Right lobe of liver (tissue), 6 donors: Measurements from ENCODE around the gene ZNF354B. TPM values are rescaled to one million over a fixed set of nuclear protein-coding genes. Genes with fewer than 3 reads are reported as not detected.
"Not testable (repeated sequence)": the region's sequence is repeated elsewhere in the genome, so short reads cannot be mapped to it uniquely, and the experiment has no call there.

Experiments used
- ATAC-seq, 4 donors: fragments of 200-7000 bp; cut with Tn5 transposase; one replicate each; pipeline ENCODE4 v1.9.1; 2020; ENCODE audit warnings: mild to moderate bottlenecking in 4 of 4, moderate library complexity in 4 of 4
- DNase-seq, 3 donors: peaks; one replicate each; pipeline ENCODE4 v3.0.0-alpha.2; 2020
- H3K27ac ChIP-seq, 3 donors: fragments of 200-600 bp; one replicate each; pipeline ENCODE4 v1.8.0; 2022
- H3K27me3 ChIP-seq, 2 donors: fragments of 200-600 bp; one replicate each; pipeline ENCODE4 v1.8.0; 2022
- H3K36me3 ChIP-seq, 4 donors: fragments of 200-600 bp; sonication (generic) in 1 of 4; one replicate each; pipeline versions ENCODE4 v1.5.1 to v1.8.0; 2017 to 2022; ENCODE audit warnings: control low read depth in 1 of 4
- H3K4me1 ChIP-seq, 4 donors: fragments of 200-600 bp; sonication (generic) in 1 of 4; one replicate each; pipeline versions ENCODE4 v1.5.1 to v1.8.0; 2017 to 2022; ENCODE audit warnings: control low read depth in 1 of 4
- H3K4me3 ChIP-seq, 3 donors: fragments of 200-600 bp; one replicate each; pipeline ENCODE4 v1.8.0; 2022
- H3K9me3 ChIP-seq, 4 donors: fragments of 200-600 bp; sonication (generic) in 1 of 4; one replicate each; pipeline versions ENCODE4 v1.5.1 to v1.8.0; 2017 to 2022; ENCODE audit warnings: control low read depth in 1 of 4
- POLR2A ChIP-seq: fragments of 450-650 bp; IDR thresholded peaks from one replicate; pipeline ENCODE4 v1.6.1; 2017; ENCODE audit warnings: antibody characterized with exemption, mild to moderate bottlenecking
- WGBS: methylation state at CpG from one replicate; pipeline ENCODE4 v1.1.6; 2018; ENCODE audit warnings: low coverage, low lambda C conversion rate; ENCODE audit not compliant: insufficient coverage; ENCODE audit errors: missing lambda C conversion rate; 5-methylcytosine and 5-hydroxymethylcytosine counted together
- intact Hi-C, 2 donors: fragments of 100-400 bp; cut with DNase I; formaldehyde crosslinking; loops; one replicate each; pipeline versions ENCODE4 v1.11.2 to v1.14.1; 2022
- total RNA-seq, 6 experiments: library from RNA; depleted of rRNA in 2 of 6; stranded (reverse); fragments of >200 nt in 2 of 6; fragmentation: NEBNext Ultra II Directional in 3 of 6; extraction: Animal tissue kit (Norgen Biotek cat#: 25700) in 3 of 6; gene quantifications; one replicate each; pipeline versions ENCODE4 v1.1.0 to v1.2.4, GENCODE V29; 2016 to 2023
- TF ChIP-seq, protein P1 (sequence below), 4 donors: fragments of 200-600 bp in 3 of 4; fragments of 450-650 bp in 1 of 4; IDR thresholded peaks; one replicate each; pipeline versions ENCODE4 v1.5.1 to v1.8.0; 2016 to 2022; ENCODE audit warnings: antibody characterized with exemption in 4 of 4, mild to moderate bottlenecking in 2 of 4
- donor health status: DM: no; HTN: yes; CAD: no.
- donor health status: DM: no; HTN: no; CAD: no.
- donor health status: DM: no; HTN: no; CAD: no.
- donor health status: DM: no; HTN: yes; CAD: no.
- donor health status: DM: no; HTN: yes; CAD: no.

The ZNF354B gene
- total RNA-seq, 6 experiments from 2014 or later, result 2.0 to 7.2 (median 5.0) TPM

DNA sequence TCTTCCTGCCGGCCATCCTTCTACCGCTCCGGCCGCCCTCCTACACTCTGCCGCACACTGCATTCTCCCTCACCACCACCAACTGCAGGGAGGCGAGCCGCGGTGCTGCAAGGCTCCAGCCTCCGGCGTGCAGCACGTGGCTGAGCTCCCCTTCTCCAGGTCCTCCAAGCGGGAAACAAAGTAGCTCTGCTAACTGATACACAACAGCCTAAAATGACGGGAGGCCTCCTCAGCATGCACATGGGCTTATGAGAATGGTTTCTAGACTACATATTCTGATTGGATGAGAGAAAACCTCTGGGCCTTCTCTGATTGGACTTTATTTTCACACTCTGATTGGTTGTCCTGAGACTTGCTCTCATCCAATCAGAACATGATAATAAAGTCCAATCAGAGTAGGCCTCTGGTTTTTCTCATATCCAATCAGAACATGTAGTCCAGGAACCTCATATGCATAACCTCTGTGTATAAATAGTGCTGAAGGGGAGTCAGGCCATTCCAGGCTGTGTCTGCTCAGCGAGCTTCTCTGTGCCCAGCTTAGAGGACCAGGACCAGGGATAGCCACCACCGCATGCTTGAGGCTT, 27.0 kb upstream of the ZNF354B start:
- Histone ChIP-seq H3K9me3 (no peaks in the 10 kb centered on the region), H3K36me3 (no peaks in the 10 kb centered on the region), H3K27ac (no peak overlapping the region), H3K4me1 (no peaks in the 10 kb centered on the region), H3K4me3 (no peak overlapping the region), H3K27me3 (no peaks in the 10 kb centered on the region)
- DNase-seq (no peak), ATAC-seq (no peak)
- intact Hi-C loops, result no loop called here
- no peak for TF ChIP-seq POLR2A
- TF ChIP-seq, protein P1, sequence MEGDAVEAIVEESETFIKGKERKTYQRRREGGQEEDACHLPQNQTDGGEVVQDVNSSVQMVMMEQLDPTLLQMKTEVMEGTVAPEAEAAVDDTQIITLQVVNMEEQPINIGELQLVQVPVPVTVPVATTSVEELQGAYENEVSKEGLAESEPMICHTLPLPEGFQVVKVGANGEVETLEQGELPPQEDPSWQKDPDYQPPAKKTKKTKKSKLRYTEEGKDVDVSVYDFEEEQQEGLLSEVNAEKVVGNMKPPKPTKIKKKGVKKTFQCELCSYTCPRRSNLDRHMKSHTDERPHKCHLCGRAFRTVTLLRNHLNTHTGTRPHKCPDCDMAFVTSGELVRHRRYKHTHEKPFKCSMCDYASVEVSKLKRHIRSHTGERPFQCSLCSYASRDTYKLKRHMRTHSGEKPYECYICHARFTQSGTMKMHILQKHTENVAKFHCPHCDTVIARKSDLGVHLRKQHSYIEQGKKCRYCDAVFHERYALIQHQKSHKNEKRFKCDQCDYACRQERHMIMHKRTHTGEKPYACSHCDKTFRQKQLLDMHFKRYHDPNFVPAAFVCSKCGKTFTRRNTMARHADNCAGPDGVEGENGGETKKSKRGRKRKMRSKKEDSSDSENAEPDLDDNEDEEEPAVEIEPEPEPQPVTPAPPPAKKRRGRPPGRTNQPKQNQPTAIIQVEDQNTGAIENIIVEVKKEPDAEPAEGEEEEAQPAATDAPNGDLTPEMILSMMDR (IDR thresholded peaks at IDR 0.05), result no peak
- WGBS, result 75% methylated on average over 10 of the region's 15 CpGs

DNA sequence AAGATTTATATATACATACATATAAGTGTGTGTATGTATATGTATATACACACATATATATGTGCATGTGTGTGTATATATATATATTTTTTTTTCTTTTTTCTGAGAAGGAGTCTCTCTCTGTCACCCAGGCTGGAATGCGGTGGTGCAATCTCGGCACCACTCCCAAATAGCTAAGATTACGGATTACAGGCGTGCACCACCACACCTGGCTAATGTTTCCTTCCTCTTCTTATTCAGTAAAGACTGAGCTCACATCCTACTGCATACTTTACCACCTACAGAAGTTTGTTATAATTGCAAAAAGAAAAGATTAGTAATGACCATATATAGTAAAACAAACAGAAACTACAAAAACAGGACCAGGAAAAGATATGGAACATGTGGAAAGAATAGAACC, 23.1 kb upstream of the ZNF354B start:
- WGBS, result 66% methylated on average over 4 of the region's 4 CpGs
- no peak overlapping the region for H3K4me3 ChIP-seq
- no peaks in the 10 kb centered on the region for H3K9me3 ChIP-seq
- no peaks in the 10 kb centered on the region for H3K4me1 ChIP-seq
- DNase-seq, result no peak
- no peaks in the 10 kb centered on the region for H3K36me3 ChIP-seq
- TF ChIP-seq, protein P1 (IDR thresholded peaks at IDR 0.05), result no peak
- no peak for TF ChIP-seq POLR2A
- no peak for ATAC-seq
- intact Hi-C loops, result no loop called here
- H3K27me3 ChIP-seq, result no peaks in the 10 kb centered on the region
- H3K27ac ChIP-seq, result no peak overlapping the region

DNA sequence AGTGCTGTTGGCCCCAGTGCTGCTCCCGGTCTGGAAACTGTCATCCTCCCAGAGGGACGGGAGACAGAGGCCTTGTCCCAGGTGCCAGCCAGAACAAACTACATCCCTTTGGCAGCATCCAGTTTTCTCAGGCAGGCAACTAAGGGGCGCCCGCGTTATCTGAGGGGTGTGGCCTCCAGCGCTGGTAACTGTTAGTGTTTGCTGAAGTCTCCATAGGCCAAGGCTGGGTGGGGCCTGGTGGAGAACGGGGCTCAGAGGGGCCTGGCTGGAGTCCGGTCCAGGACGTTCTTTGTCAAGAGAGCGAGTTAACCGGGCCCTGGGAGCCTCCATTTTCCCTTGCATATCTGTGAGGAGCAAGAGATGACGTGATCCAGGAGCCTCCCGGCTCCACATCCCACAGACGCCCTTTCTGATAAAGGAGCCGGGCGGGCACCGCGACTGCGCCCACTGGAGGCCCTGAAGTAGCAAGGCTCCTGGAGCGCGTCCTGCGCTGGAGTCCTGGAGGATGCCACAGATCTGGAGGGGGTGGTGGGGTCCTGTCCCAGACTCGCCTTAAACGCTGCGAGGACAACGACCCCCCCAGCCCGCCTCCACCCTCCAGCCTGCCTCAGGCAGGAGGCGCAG, 20.9 kb upstream of the ZNF354B start:
- H3K36me3 ChIP-seq, intact Hi-C loops, H3K4me3 ChIP-seq, H3K9me3 ChIP-seq, H3K27ac ChIP-seq, DNase-seq, H3K27me3 ChIP-seq, H3K4me1 ChIP-seq: not testable (repeated sequence)
- ATAC-seq, result peak in 1 of 4 donors; percentile 11
- 20% methylated on average over 1 of the region's 28 CpGs for WGBS

DNA sequence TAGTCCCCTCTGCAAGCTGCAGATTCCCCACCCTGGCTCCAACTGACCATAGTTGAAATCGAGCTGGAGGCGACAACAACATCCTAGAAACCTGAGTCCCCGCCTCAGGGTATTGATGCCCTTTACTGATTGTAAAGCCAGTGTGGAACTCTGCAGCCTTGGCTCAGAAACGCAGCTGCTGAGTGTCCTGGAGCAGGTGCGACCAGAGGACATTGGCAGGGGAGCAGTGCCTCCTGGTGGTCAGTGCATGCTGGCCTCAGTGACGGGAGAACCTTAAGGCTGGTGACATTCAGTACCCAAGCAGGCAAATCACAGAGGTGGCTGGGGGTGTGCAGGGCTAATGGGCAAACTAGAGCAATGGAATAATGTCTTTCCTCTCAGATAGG, 20.4 kb upstream of the ZNF354B start:
- Histone ChIP-seq H3K4me3 (no peak overlapping the region), H3K9me3 (no peaks in the 10 kb centered on the region), H3K27me3 (no peaks in the 10 kb centered on the region), H3K36me3 (no peaks in the 10 kb centered on the region), H3K27ac (no peak overlapping the region), H3K4me1 (no peaks in the 10 kb centered on the region)
- TF ChIP-seq POLR2A, result no peak
- TF ChIP-seq, protein P1 (IDR thresholded peaks at IDR 0.05), result peak; percentile 20 to 50 (median 34)
- DNase-seq (peak in 2 of 3 donors; percentile 43 to 56), ATAC-seq (peak; percentile 40 to 80 (median 56))
- intact Hi-C loops, result no loop called here
- 23% methylated on average over 5 of the region's 6 CpGs for WGBS

DNA sequence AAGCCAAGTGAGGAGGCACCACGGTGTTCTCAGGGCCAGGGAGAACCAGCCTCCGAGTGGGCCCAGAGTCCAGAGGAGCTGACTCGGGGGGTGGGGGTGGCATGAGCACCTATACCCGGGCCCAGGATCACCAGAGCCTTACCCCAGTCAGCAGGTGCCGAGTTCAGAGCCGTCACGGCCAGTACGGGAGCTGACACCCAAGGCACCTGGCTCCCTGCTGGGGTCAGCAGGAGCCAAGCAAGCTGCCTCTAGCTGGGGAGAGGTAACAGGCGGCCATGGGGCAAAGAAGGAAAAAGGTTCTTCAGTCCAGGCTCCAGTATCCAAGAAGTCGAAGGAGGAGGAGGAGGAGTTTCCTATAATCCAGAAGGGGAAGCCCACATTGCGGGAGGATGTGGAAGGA, 19.4 kb upstream of the ZNF354B start:
- DNase-seq, H3K4me1 ChIP-seq, H3K4me3 ChIP-seq, H3K9me3 ChIP-seq, H3K36me3 ChIP-seq, H3K27ac ChIP-seq, intact Hi-C loops, H3K27me3 ChIP-seq: not testable (repeated sequence)
- WGBS, result 38% methylated on average over 2 of the region's 11 CpGs
- peak in 1 of 4 donors; percentile 33 for ATAC-seq
